HEK293T (cell line): ENCODE measurements around the gene VAMP7.

Source experiments
- ARNT ChIP-seq: fragments of 450-650 bp; IDR thresholded peaks from 2 replicates; pipeline ENCODE4 v1.6.1; 2017; ENCODE audit warnings: mild to moderate bottlenecking
- BHLHE40 ChIP-seq: fragments of 450-650 bp; IDR thresholded peaks from 2 replicates; pipeline ENCODE4 v1.6.1; 2016; ENCODE audit warnings: mild to moderate bottlenecking, moderate library complexity, borderline replicate concordance
- ELF4 ChIP-seq: fragments of 450-650 bp; IDR thresholded peaks from 2 replicates; pipeline ENCODE4 v1.6.1; 2017; ENCODE audit warnings: antibody characterized with exemption
- FOXA1 ChIP-seq: fragments of 450-650 bp; IDR thresholded peaks from 2 replicates; pipeline ENCODE4 v1.6.1; 2016; ENCODE audit warnings: mild to moderate bottlenecking
- FOXK2 ChIP-seq: fragments of 450-650 bp; IDR thresholded peaks from 2 replicates; pipeline ENCODE4 v1.6.1; 2016; ENCODE audit warnings: mild to moderate bottlenecking
- FOXM1 ChIP-seq: fragments of 450-650 bp; IDR thresholded peaks from 2 replicates; pipeline ENCODE4 v1.6.1; 2017; ENCODE audit warnings: mild to moderate bottlenecking, borderline replicate concordance
- HDGF ChIP-seq: fragments of 450-650 bp; IDR thresholded peaks from 2 replicates; pipeline ENCODE4 v1.6.1; 2017; ENCODE audit warnings: antibody characterized with exemption, borderline replicate concordance
- LEF1 ChIP-seq: fragments of 450-650 bp; IDR thresholded peaks from 2 replicates; pipeline ENCODE4 v1.6.1; 2017; ENCODE audit warnings: mild to moderate bottlenecking, borderline replicate concordance
- SP1 ChIP-seq: fragments of 450-650 bp; IDR thresholded peaks from 2 replicates; pipeline ENCODE4 v1.6.1; 2017
- SUZ12 ChIP-seq: fragments of 450-650 bp; IDR thresholded peaks from 2 replicates; pipeline ENCODE4 v1.6.1; 2016; ENCODE audit warnings: mild to moderate bottlenecking
- TARDBP ChIP-seq: fragments of 450-650 bp; IDR thresholded peaks from 2 replicates; pipeline ENCODE4 v1.6.1; 2016
- ZNF384 ChIP-seq: fragments of 450-650 bp; IDR thresholded peaks from 2 replicates; pipeline ENCODE4 v1.6.1; 2016

DNA sequence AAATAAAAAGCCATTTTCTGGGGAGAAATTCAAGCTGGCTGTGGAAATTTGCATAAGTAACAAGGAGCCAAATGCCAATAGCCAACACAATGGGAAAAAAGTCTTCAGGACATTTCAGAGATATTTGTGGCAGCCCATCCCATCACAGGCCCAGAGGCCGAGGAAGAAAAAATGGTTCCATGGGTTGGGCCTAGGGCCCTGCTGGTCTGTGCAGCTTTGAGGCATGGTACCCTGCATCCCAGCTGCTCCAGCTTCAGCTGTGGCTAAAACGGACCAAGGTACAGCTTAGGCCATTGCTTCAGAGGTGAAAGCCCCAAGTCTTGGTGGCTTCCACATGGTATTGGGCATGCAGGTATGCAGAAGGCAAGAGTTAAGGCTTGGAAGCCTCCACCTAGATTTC, 102.2 kb downstream of the VAMP7 start:
- TF ChIP-seq FOXM1 = no peak
- no peak for TF ChIP-seq LEF1
- TF ChIP-seq ARNT = no peak
- no peak for TF ChIP-seq FOXA1
- TF ChIP-seq FOXK2 = no peak
- TF ChIP-seq SUZ12 = no peak
- TF ChIP-seq SP1 = no peak
- TF ChIP-seq ELF4 = no peak
- TF ChIP-seq ZNF384 = no peak
- no peak for TF ChIP-seq TARDBP
- no peak for TF ChIP-seq HDGF
- TF ChIP-seq BHLHE40 = no peak
